AG09319 (cell line): Measurements from ENCODE around the gene MAPKAPK3.

Source experiments
- DNase-seq: peaks from one replicate; pipeline ENCODE4 v3.0.0-alpha.2; 2010; ENCODE audit warnings: low read depth; ENCODE audit errors: extremely low read depth
- CTCF ChIP-seq: IDR thresholded peaks from 2 replicates; pipeline ENCODE4 v1.5.1; 2011; ENCODE audit warnings: low read depth, mild to moderate bottlenecking, inconsistent platforms, low read length, moderate library complexity

MAPKAPK3 gene

GRCh38 chr3:50655009-50655830, 38.3 kb downstream of the MAPKAPK3 start:
- no peak for DNase-seq
- no peak for TF ChIP-seq CTCF

GRCh38 chr3:50656417-50657195, 39.7 kb downstream of the MAPKAPK3 start:
- no peak for DNase-seq
- TF ChIP-seq CTCF, result no peak

DNA sequence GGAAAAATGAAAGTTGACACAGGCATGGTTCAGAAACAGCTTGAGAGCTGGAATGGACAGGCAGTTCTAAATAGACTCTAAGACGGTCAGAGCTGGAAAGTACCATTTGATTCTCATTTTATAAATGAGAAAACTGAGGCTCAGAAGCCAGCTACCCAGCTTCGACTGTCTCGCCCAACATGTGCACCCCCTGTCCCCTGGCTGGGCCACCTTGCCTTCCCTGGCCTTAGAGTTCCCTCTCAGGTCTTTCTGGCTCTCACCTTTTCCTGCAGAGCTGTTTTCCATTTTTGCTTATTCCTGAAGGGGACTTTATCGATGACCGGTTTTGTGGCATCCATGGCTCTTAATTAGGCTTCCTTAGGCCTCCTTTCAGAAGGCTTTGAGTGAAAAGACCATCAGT, 40.5 kb downstream of the MAPKAPK3 start:
- no peak for DNase-seq
- no peak for TF ChIP-seq CTCF

DNA sequence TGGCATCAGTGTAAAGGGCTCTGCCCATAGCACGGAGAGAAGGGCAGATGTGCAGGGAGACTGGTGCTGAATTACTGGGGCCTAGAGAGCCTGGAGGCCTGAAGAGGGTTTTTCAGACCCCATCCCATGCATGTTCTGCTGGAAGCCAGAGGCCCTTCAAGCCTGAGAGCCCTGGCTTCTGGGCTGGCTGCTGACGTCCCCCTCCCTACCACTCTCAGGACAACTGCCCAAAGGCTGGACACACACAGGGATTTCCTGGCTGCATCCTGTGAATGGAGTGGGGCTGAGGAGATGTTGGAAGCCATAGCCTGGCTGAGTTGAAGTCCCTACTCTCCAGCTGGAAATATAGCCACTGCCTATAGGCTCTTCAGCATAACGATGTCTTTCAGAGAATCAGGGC, 40.9 kb downstream of the MAPKAPK3 start:
- TF ChIP-seq CTCF, result no peak
- no peak for DNase-seq

- TF ChIP-seq CTCF, result no peak
- no peak for DNase-seq
Measured at GRCh38 chr3:50658416-50658815, 41.5 kb downstream of the MAPKAPK3 start.

DNA sequence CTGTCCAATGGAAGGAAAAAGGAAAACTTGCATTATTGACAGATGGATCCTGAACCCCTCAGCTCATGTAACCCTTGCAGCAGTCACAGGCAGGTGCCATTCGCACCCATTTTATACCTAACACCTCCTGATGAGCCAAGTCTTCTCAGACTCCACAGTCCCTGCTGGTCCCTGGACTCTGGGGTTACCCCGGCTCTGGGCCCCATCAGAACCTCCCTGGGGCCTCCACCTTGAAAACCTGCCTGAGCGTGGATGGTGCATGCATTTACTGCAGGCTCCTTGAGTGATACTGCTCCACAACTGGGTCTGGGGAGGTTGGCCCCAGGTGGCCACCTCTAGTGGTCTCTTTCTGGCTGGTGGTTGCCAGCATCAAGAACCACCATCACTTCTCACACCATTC, 41.9 kb downstream of the MAPKAPK3 start:
- no peak for DNase-seq
- TF ChIP-seq CTCF, result no peak

DNA sequence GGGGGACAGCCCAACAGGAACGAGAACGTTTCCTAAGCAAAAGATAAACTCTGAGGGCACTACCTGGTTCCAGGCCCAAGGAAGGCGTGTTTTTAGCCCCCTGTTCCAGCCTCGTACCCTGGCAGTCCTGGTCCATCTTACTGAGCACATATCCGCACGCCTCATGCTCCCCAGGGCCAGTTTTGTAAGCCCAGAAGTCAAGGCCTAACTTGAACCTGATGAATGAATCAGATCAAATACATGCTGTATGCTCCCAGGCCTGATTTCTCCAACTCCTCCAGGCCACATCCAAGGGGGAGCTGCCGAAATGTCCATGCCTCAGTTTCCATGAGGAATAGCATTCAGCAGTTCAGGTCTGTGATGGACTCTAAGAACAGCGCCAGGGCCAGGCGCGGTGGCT, 43.4 kb downstream of the MAPKAPK3 start:
- no peak for TF ChIP-seq CTCF
- no peak for DNase-seq
